ENCODE results near the gene MYLK2.

DNA sequence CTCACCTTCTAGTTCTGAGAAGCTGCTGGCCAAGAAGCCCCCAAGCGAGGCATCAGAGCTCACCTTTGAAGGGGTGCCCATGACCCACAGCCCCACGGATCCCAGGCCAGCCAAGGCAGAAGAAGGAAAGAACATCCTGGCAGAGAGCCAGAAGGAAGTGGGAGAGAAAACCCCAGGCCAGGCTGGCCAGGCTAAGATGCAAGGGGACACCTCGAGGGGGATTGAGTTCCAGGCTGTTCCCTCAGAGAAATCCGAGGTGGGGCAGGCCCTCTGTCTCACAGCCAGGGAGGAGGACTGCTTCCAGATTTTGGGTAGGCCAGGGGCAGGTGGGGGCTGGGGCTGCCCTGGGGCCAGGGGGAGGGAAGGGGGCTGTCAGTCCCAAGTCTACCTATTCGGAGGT, 2.3 kb downstream of the MYLK2 start:
- TF ChIP-seq POLR2A (IDR thresholded peaks at IDR 0.05; ENCODE audit: low read depth, low read length) (no peak), TAF1 (IDR thresholded peaks at IDR 0.05; ENCODE audit: low read depth, low read length) (no peak), SPI1 (IDR thresholded peaks at IDR 0.05; ENCODE audit: low read depth, low read length) (no peak), POLR2AphosphoS5 (IDR thresholded peaks at IDR 0.05; ENCODE audit: low read depth, low read length) (no peak), PAX5 (IDR thresholded peaks at IDR 0.05; ENCODE audit: insufficient read depth, low read length, severe bottlenecking) (no peak)
